A549 (cell line): ENCODE results near the gene CADM2.

Experiments
- BHLHE40 ChIP-seq: IDR thresholded peaks from 2 replicates; pipeline ENCODE4 v1.6.1; 2012; ENCODE audit warnings: low read depth, low read length, inconsistent platforms
- CEBPB ChIP-seq, 2 experiments: fragments of >200 bp in 1 of 2; sonication (Bioruptor Twin) in 1 of 2; formaldehyde crosslinking in 1 of 2; IDR thresholded peaks; 2 replicates each; pipeline ENCODE4 v1.6.1; 2012 to 2016
- CTCF ChIP-seq: fragments of >200 bp; sonication (Bioruptor Twin); formaldehyde crosslinking; IDR thresholded peaks from 3 replicates; pipeline ENCODE4 v1.5.1; 2016
- EP300 ChIP-seq, 2 experiments: fragments of >200 bp; sonication (Bioruptor Twin); formaldehyde crosslinking; IDR thresholded peaks; 2 replicates in 1 of 2; 3 replicates in 1 of 2; pipeline ENCODE4 v1.6.1; 2016 to 2017
- HDAC2 ChIP-seq: fragments of 200-600 bp; sonication (generic); IDR thresholded peaks from 2 replicates; pipeline ENCODE4 v1.6.1; 2016
- HOXB5 ChIP-seq: fragments of 250-450 bp; sonication (Bioruptor Pico); IDR thresholded peaks from 2 replicates; pipeline ENCODE4 v1.5.0; 2020; ENCODE audit warnings: mild to moderate bottlenecking, moderate library complexity
- JUN ChIP-seq, 2 experiments: fragments of >200 bp; sonication (Bioruptor Twin); formaldehyde crosslinking; IDR thresholded peaks; 2 replicates in 1 of 2; 3 replicates in 1 of 2; pipeline ENCODE4 v1.6.1; 2016 to 2017
- KDM1A ChIP-seq: fragments of 200-600 bp; sonication (generic); IDR thresholded peaks from 2 replicates; pipeline ENCODE4 v1.6.1; 2016; ENCODE audit warnings: low read depth, mild to moderate bottlenecking
- PHF8 ChIP-seq: fragments of 200-600 bp; sonication (generic); IDR thresholded peaks from 2 replicates; pipeline ENCODE4 v1.6.1; 2016; ENCODE audit warnings: low read depth, mild to moderate bottlenecking, antibody characterized with exemption, moderate library complexity, borderline replicate concordance
- POLR2A ChIP-seq: IDR thresholded peaks from 2 replicates; pipeline ENCODE4 v1.6.1; 2012; ENCODE audit warnings: mild to moderate bottlenecking, low read length
- REST ChIP-seq: fragments of 200-600 bp; sonication (generic); IDR thresholded peaks from 2 replicates; pipeline ENCODE4 v1.6.1; 2016; ENCODE audit warnings: antibody characterized with exemption, mild to moderate bottlenecking, moderate library complexity
- ZNF302 ChIP-seq: fragments of 250-450 bp; sonication (Bioruptor Pico); IDR thresholded peaks from 2 replicates; pipeline ENCODE4 v1.9.0; 2021; ENCODE audit warnings: inconsistent platforms, mild to moderate bottlenecking, moderate library complexity

GRCh38 chr3:85258819-85259218, 300.0 kb downstream of the CADM2 start:
- TF ChIP-seq BHLHE40 = no peak
- TF ChIP-seq POLR2A = no peak
- no peak for TF ChIP-seq HOXB5 (CRISPR knock-in tag)
- no peak for TF ChIP-seq CEBPB (IDR thresholded peaks at IDR 0.05)
- TF ChIP-seq PHF8 = no peak
- TF ChIP-seq HDAC2 = no peak
- no peak for TF ChIP-seq ZNF302 (CRISPR knock-in tag)
- TF ChIP-seq REST = no peak
- TF ChIP-seq KDM1A = no peak
- no peak for TF ChIP-seq EP300 (IDR thresholded peaks at IDR 0.05)
- TF ChIP-seq CTCF = no peak
- no peak for TF ChIP-seq JUN (IDR thresholded peaks at IDR 0.05)
